Upper lobe of left lung (tissue), 4 donors: ENCODE measurements around the gene MVD.

ENCODE experiments used
- EP300 ChIP-seq, 4 donors: sonication (generic); formaldehyde crosslinking; IDR thresholded peaks; one replicate each; pipeline ENCODE4 v1.5.1; 2017; ENCODE audit warnings: antibody characterized with exemption in 4 of 4, control low read depth in 2 of 4
- POLR2AphosphoS5 ChIP-seq, 2 donors: sonication (generic); formaldehyde crosslinking; IDR thresholded peaks; one replicate each; pipeline ENCODE4 v1.5.1; 2017; ENCODE audit warnings: antibody characterized with exemption in 2 of 2
- TF ChIP-seq, protein P1 (sequence below), 6 experiments: fragments of 450-650 bp in 4 of 6; fragments of 200-600 bp in 2 of 6; sonication (generic) in 2 of 6; IDR thresholded peaks; one replicate each; pipeline ENCODE4 v1.5.1; 2016 to 2019; ENCODE audit warnings: antibody characterized with exemption in 6 of 6

DNA sequence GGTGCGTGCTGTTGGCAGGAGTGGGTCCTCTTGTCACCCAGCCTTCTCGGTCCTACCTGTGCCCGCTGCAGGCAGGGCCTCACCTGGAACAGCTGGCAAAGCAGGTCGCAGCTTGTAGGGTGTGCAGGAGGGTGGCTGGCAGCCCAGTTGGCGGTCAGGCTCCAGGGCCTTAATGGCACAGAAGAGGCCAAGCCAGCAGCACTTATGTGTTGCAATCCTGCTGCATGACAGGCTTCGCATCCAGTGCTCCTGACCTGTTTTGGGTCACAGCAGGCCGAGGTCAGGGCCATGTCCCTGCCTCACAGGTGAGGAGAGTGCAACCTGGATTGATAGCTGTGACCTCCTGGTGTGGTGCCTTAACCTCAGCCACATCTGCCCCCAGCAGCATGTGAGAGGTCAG lies 60.8 kb downstream of the MVD start:
- peak in 1 of 2 donors; percentile 9 for TF ChIP-seq POLR2AphosphoS5 (IDR thresholded peaks at IDR 0.05)
- no peak for TF ChIP-seq EP300 (IDR thresholded peaks at IDR 0.05)
- TF ChIP-seq, protein P1, sequence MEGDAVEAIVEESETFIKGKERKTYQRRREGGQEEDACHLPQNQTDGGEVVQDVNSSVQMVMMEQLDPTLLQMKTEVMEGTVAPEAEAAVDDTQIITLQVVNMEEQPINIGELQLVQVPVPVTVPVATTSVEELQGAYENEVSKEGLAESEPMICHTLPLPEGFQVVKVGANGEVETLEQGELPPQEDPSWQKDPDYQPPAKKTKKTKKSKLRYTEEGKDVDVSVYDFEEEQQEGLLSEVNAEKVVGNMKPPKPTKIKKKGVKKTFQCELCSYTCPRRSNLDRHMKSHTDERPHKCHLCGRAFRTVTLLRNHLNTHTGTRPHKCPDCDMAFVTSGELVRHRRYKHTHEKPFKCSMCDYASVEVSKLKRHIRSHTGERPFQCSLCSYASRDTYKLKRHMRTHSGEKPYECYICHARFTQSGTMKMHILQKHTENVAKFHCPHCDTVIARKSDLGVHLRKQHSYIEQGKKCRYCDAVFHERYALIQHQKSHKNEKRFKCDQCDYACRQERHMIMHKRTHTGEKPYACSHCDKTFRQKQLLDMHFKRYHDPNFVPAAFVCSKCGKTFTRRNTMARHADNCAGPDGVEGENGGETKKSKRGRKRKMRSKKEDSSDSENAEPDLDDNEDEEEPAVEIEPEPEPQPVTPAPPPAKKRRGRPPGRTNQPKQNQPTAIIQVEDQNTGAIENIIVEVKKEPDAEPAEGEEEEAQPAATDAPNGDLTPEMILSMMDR (IDR thresholded peaks at IDR 0.05) = no peak
